K562 (cell line): ENCODE measurements around the gene POLA1. TPM values are rescaled to one million over a fixed set of nuclear protein-coding genes. Genes with fewer than 3 reads are reported as not detected.

ENCODE experiments used
- ATF1 ChIP-seq, 2 experiments: fragments of 450-650 bp in 1 of 2; IDR thresholded peaks; 2 replicates each; pipeline ENCODE4 v1.6.1; 2016; ENCODE audit warnings: missing compliant biosample characterization in 1 of 2, missing genetic modification characterization in 1 of 2
- CCAR2 ChIP-seq: fragments of 200-400 bp; formaldehyde crosslinking; IDR thresholded peaks from 2 replicates; pipeline ENCODE4 v1.6.1; 2017; ENCODE audit warnings: mild to moderate bottlenecking, low read depth, low read length
- HNRNPK ChIP-seq: fragments of 200-400 bp; formaldehyde crosslinking; IDR thresholded peaks from one replicate; pipeline ENCODE4 v1.6.1; 2018; ENCODE audit warnings: mild to moderate bottlenecking, low read depth, low read length; ENCODE audit not compliant: poor library complexity, severe bottlenecking
- KLF1 ChIP-seq: fragments of 450-650 bp; IDR thresholded peaks from 2 replicates; pipeline ENCODE4 v1.6.1; 2016; ENCODE audit warnings: missing genetic modification characterization, missing compliant biosample characterization
- MEIS2 ChIP-seq: fragments of 450-650 bp; IDR thresholded peaks from 2 replicates; pipeline ENCODE4 v1.6.1; 2014; ENCODE audit warnings: mild to moderate bottlenecking; ENCODE audit not compliant: partially characterized antibody
- MYNN ChIP-seq, 2 experiments: sonication (generic); formaldehyde crosslinking in 1 of 2; IDR thresholded peaks; 2 replicates each; pipeline versions ENCODE4 v1.5.0 to v1.6.1; 2016 to 2020; ENCODE audit warnings: antibody characterized with exemption in 1 of 2, missing genetic modification reagents in 1 of 2
- NCOR1 ChIP-seq: fragments of 450-650 bp; IDR thresholded peaks from 2 replicates; pipeline ENCODE4 v1.6.1; 2016; ENCODE audit warnings: mild to moderate bottlenecking, moderate library complexity
- SMAD2 ChIP-seq: fragments of 150-350 bp; IDR thresholded peaks from 2 replicates; pipeline ENCODE4 v1.6.1; 2014; ENCODE audit warnings: low read depth, mild to moderate bottlenecking, low read length
- ZBTB1 ChIP-seq: sonication (generic); formaldehyde crosslinking; IDR thresholded peaks from 2 replicates; pipeline ENCODE4 v1.8.1; 2023; ENCODE audit warnings: missing genetic modification reagents, low read depth, mild to moderate bottlenecking, borderline replicate concordance
- ZNF24 ChIP-seq: fragments of 450-650 bp; IDR thresholded peaks from 2 replicates; pipeline ENCODE4 v1.6.1; 2016
- polyA plus RNA-seq, 8 experiments: library from polyadenylated mRNA; depleted of rRNA in 4 of 8; stranded (reverse) in 5 of 8; unstranded in 3 of 8; fragments of >200 nt; fragmentation: Nextera tagmentation in 2 of 8; fragmentation: Illumina TruSeq in 1 of 8; extraction: Ambion mirVana in 2 of 8; extraction: Trizol in 1 of 8; gene quantifications; 2 replicates each; pipeline versions ENCODE4 v1.2.1 to v1.2.3, GENCODE V29; 2011 to 2014; ENCODE audit warnings: inconsistent platforms in 1 of 8, missing spikeins in 1 of 8
- total RNA-seq, 7 experiments: library from RNA; depleted of rRNA in 6 of 7; stranded (reverse); fragments of >200 nt in 6 of 7; fragmentation: Illumina TruSeq in 2 of 7; extraction: Trizol in 2 of 7; gene quantifications; 2 replicates each; pipeline versions ENCODE4 v1.2.1 to v1.2.3, GENCODE V29; 2011 to 2021; ENCODE audit warnings: low replicate concordance in 1 of 7
- TF ChIP-seq, protein P1 (sequence below), 2 experiments: fragments of 450-650 bp; conservative IDR thresholded peaks; 2 replicates each; pipeline ENCODE4 v1.6.1; 2017; ENCODE audit warnings: mild to moderate bottlenecking in 2 of 2, moderate library complexity in 2 of 2
- TF ChIP-seq, protein P2 (sequence below): fragments of 250-450 bp; sonication (Bioruptor Pico); IDR thresholded peaks from 2 replicates; pipeline ENCODE4 v1.4.0; 2020
- TF ChIP-seq, protein P3 (sequence below), 2 experiments: IDR thresholded peaks in 1 of 2; conservative IDR thresholded peaks in 1 of 2; 2 replicates each; pipeline ENCODE4 v1.6.1; 2016; ENCODE audit warnings: low read depth in 2 of 2, mild to moderate bottlenecking in 1 of 2, missing compliant biosample characterization in 1 of 2, missing genetic modification characterization in 1 of 2, moderate library complexity in 1 of 2
- TF ChIP-seq, protein P4 (sequence below): sonication (generic); formaldehyde crosslinking; IDR thresholded peaks from 2 replicates; pipeline ENCODE4 v1.8.1; 2022; ENCODE audit warnings: missing genetic modification reagents

POLA1 gene
- total and polyA plus RNA-seq, 9 of the 15 experiments (the other 6 are each of a cell fraction or from before 2014, with no cell fraction given): 8.6 to 48.4 (median 27.4) TPM

DNA sequence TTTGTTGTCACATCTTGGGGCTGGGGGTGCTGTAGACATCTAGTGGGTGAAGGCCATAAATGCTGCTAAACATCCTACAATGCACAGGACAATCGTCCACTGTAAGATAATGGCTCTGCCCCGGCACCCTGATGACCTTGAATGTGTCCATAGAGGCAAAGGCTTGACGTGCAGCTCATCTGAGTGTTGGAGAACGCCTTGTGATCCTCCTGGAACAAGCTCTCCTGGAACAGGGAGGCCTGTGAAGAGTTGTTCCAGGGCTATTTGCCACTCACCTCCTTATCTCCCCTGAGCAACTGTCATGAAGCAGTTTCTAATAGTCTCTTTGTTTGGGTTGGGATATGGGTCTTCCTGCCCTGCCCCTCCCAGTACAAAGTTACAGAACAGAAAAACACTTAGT is 31.4 kb upstream of the POLA1 start (continued):
- TF ChIP-seq, protein P1, sequence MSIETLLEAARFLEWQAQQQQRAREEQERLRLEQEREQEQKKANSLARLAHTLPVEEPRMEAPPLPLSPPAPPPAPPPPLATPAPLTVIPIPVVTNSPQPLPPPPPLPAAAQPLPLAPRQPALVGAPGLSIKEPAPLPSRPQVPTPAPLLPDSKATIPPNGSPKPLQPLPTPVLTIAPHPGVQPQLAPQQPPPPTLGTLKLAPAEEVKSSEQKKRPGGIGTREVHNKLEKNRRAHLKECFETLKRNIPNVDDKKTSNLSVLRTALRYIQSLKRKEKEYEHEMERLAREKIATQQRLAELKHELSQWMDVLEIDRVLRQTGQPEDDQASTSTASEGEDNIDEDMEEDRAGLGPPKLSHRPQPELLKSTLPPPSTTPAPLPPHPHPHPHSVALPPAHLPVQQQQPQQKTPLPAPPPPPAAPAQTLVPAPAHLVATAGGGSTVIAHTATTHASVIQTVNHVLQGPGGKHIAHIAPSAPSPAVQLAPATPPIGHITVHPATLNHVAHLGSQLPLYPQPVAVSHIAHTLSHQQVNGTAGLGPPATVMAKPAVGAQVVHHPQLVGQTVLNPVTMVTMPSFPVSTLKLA (conservative IDR thresholded peaks at IDR 0.05): no peak
- TF ChIP-seq MEIS2 (peak; percentile 21), KLF1 (tag) (no peak), SMAD2 (no peak), ZNF24 (no peak), NCOR1 (peak; percentile 14; the same call in 1 of the 2 replicates), MYNN (IDR thresholded peaks at IDR 0.05) (no peak), MYNN (CRISPR knock-in tag; IDR thresholded peaks at IDR 0.05) (no peak), HNRNPK (no peak), ZBTB1 (CRISPR knock-in tag) (no peak), CCAR2 (no peak), ATF1 (CRISPR knock-in tag; IDR thresholded peaks at IDR 0.05) (no peak), ATF1 (tag; IDR thresholded peaks at IDR 0.05) (no peak)
- TF ChIP-seq, protein P2, sequence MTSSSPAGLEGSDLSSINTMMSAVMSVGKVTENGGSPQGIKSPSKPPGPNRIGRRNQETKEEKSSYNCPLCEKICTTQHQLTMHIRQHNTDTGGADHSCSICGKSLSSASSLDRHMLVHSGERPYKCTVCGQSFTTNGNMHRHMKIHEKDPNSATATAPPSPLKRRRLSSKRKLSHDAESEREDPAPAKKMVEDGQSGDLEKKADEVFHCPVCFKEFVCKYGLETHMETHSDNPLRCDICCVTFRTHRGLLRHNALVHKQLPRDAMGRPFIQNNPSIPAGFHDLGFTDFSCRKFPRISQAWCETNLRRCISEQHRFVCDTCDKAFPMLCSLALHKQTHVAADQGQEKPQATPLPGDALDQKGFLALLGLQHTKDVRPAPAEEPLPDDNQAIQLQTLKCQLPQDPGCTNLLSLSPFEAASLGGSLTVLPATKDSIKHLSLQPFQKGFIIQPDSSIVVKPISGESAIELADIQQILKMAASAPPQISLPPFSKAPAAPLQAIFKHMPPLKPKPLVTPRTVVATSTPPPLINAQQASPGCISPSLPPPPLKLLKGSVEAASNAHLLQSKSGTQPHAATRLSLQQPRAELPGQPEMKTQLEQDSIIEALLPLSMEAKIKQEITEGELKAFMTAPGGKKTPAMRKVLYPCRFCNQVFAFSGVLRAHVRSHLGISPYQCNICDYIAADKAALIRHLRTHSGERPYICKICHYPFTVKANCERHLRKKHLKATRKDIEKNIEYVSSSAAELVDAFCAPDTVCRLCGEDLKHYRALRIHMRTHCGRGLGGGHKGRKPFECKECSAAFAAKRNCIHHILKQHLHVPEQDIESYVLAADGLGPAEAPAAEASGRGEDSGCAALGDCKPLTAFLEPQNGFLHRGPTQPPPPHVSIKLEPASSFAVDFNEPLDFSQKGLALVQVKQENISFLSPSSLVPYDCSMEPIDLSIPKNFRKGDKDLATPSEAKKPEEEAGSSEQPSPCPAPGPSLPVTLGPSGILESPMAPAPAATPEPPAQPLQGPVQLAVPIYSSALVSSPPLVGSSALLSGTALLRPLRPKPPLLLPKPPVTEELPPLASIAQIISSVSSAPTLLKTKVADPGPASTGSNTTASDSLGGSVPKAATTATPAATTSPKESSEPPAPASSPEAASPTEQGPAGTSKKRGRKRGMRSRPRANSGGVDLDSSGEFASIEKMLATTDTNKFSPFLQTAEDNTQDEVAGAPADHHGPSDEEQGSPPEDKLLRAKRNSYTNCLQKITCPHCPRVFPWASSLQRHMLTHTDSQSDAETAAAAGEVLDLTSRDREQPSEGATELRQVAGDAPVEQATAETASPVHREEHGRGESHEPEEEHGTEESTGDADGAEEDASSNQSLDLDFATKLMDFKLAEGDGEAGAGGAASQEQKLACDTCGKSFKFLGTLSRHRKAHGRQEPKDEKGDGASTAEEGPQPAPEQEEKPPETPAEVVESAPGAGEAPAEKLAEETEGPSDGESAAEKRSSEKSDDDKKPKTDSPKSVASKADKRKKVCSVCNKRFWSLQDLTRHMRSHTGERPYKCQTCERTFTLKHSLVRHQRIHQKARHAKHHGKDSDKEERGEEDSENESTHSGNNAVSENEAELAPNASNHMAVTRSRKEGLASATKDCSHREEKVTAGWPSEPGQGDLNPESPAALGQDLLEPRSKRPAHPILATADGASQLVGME (CRISPR knock-in tag): no peak
- TF ChIP-seq, protein P3, sequence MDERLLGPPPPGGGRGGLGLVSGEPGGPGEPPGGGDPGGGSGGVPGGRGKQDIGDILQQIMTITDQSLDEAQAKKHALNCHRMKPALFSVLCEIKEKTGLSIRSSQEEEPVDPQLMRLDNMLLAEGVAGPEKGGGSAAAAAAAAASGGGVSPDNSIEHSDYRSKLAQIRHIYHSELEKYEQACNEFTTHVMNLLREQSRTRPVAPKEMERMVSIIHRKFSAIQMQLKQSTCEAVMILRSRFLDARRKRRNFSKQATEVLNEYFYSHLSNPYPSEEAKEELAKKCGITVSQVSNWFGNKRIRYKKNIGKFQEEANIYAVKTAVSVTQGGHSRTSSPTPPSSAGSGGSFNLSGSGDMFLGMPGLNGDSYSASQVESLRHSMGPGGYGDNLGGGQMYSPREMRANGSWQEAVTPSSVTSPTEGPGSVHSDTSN (CRISPR knock-in tag; IDR thresholded peaks at IDR 0.05; ENCODE audit: low read depth): no peak
- TF ChIP-seq, protein P3 (tag; conservative IDR thresholded peaks at IDR 0.05; ENCODE audit: low read depth): 0 out of 2 replicates have a peak, but pooled peaks have one; percentile 17
- TF ChIP-seq, protein P4, sequence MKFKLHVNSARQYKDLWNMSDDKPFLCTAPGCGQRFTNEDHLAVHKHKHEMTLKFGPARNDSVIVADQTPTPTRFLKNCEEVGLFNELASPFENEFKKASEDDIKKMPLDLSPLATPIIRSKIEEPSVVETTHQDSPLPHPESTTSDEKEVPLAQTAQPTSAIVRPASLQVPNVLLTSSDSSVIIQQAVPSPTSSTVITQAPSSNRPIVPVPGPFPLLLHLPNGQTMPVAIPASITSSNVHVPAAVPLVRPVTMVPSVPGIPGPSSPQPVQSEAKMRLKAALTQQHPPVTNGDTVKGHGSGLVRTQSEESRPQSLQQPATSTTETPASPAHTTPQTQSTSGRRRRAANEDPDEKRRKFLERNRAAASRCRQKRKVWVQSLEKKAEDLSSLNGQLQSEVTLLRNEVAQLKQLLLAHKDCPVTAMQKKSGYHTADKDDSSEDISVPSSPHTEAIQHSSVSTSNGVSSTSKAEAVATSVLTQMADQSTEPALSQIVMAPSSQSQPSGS: no peak
